HEK293 (cell line): ENCODE data around the gene TBC1D16.

Experiments used
- CTCF ChIA-PET: fragments of 350-600 bp; formaldehyde crosslinking; extraction: SDS; loops from one replicate; lab custom pipeline; 2021; ENCODE audit warnings: antibody characterized with exemption; lab: Yijun Ruan, JAX
- POLR2A ChIA-PET: fragments of 300-600 bp; formaldehyde crosslinking; extraction: SDS; loops from one replicate; lab custom pipeline; 2020; ENCODE audit warnings: antibody characterized with exemption, inconsistent platforms; lab: Yijun Ruan, JAX
- H3K27ac ChIP-seq: fragments of 200-500 bp; sonication (Bioruptor generic); 2 replicates; pipeline ENCODE4 v1.5.1; 2014; ENCODE audit warnings: low read depth, low read length, control low read depth, inconsistent platforms; ENCODE audit errors: extremely low read depth
- H3K36me3 ChIP-seq, 2 experiments: fragments of 200-500 bp in 1 of 2; sonication (Bioruptor generic) in 1 of 2; 1 replicate in 1 of 2; 2 replicates in 1 of 2; pipeline ENCODE4 v1.5.1; 2014 to 2017; ENCODE audit warnings: inconsistent platforms in 2 of 2, low read length in 2 of 2; ENCODE audit not compliant: control insufficient read depth in 2 of 2, insufficient read depth in 1 of 2
- H3K4me1 ChIP-seq: fragments of 200-500 bp; sonication (Bioruptor generic); 2 replicates; pipeline ENCODE4 v1.5.1; 2014; ENCODE audit warnings: mild to moderate bottlenecking, low read length, inconsistent platforms; ENCODE audit not compliant: control insufficient read depth, insufficient read depth
- H3K4me3 ChIP-seq: 2 replicates; pipeline ENCODE4 v1.5.1; 2011; ENCODE audit warnings: low read depth, mild to moderate bottlenecking, control low read depth, low read length, moderate library complexity
- H3K9me3 ChIP-seq: fragments of 200-500 bp; sonication (Bioruptor generic); 2 replicates; pipeline ENCODE4 v1.5.1; 2014; ENCODE audit warnings: low read depth, low read length, inconsistent platforms; ENCODE audit not compliant: control insufficient read depth, insufficient read depth
- CTCF ChIP-seq: fragments of 450-650 bp; formaldehyde crosslinking; IDR thresholded peaks from 2 replicates; pipeline ENCODE4 v1.5.1; 2016; ENCODE audit warnings: missing biosample characterization, missing genetic modification characterization
- GLIS1 ChIP-seq: fragments of 450-650 bp; formaldehyde crosslinking; IDR thresholded peaks from 2 replicates; pipeline ENCODE4 v1.5.1; 2016; ENCODE audit warnings: missing biosample characterization, missing genetic modification characterization
- GLIS2 ChIP-seq: fragments of 450-650 bp; formaldehyde crosslinking; IDR thresholded peaks from 2 replicates; pipeline ENCODE4 v1.5.1; 2016; ENCODE audit warnings: missing biosample characterization, missing genetic modification characterization
- HOXC10 ChIP-seq: sonication (generic); formaldehyde crosslinking; IDR thresholded peaks from 2 replicates; pipeline ENCODE4 v1.8.1; 2023; ENCODE audit warnings: mild to moderate bottlenecking, missing genetic modification reagents
- KLF16 ChIP-seq: fragments of 450-650 bp; formaldehyde crosslinking; IDR thresholded peaks from 2 replicates; pipeline ENCODE4 v1.5.1; 2017; ENCODE audit warnings: missing biosample characterization, missing genetic modification characterization
- ZBTB6 ChIP-seq: fragments of 450-650 bp; formaldehyde crosslinking; IDR thresholded peaks from 2 replicates; pipeline ENCODE4 v1.5.1; 2017; ENCODE audit warnings: missing biosample characterization, missing genetic modification characterization
- ZEB2 ChIP-seq: fragments of 450-650 bp; formaldehyde crosslinking; IDR thresholded peaks from 2 replicates; pipeline ENCODE4 v1.5.1; 2016; ENCODE audit warnings: missing biosample characterization, missing genetic modification characterization
- ZFP3 ChIP-seq: fragments of 450-650 bp; formaldehyde crosslinking; IDR thresholded peaks from 2 replicates; pipeline ENCODE4 v1.5.1; 2016; ENCODE audit warnings: low read depth, missing biosample characterization, missing genetic modification characterization
- ZFP69B ChIP-seq: fragments of 450-650 bp; formaldehyde crosslinking; IDR thresholded peaks from 2 replicates; pipeline ENCODE4 v1.5.1; 2016; ENCODE audit warnings: missing biosample characterization, missing genetic modification characterization
- ZNF175 ChIP-seq: fragments of 450-650 bp; formaldehyde crosslinking; IDR thresholded peaks from 2 replicates; pipeline ENCODE4 v1.5.1; 2016; ENCODE audit warnings: missing biosample characterization, missing genetic modification characterization
- ZNF311 ChIP-seq: fragments of 450-650 bp; formaldehyde crosslinking; IDR thresholded peaks from 2 replicates; pipeline ENCODE4 v1.5.1; 2017; ENCODE audit warnings: missing biosample characterization, missing genetic modification characterization, borderline replicate concordance
- ZNF391 ChIP-seq: fragments of 450-650 bp; formaldehyde crosslinking; IDR thresholded peaks from 2 replicates; pipeline ENCODE4 v1.5.1; 2016; ENCODE audit warnings: low read depth, missing biosample characterization, missing genetic modification characterization, borderline replicate concordance
- ZNF501 ChIP-seq: fragments of 450-650 bp; formaldehyde crosslinking; IDR thresholded peaks from 2 replicates; pipeline ENCODE4 v1.5.1; 2016; ENCODE audit warnings: missing biosample characterization, missing genetic modification characterization
- ZNF621 ChIP-seq: fragments of 450-650 bp; formaldehyde crosslinking; IDR thresholded peaks from 2 replicates; pipeline ENCODE4 v1.5.1; 2017; ENCODE audit warnings: missing biosample characterization, missing genetic modification characterization
- ZNF624 ChIP-seq: fragments of 450-650 bp; formaldehyde crosslinking; IDR thresholded peaks from 2 replicates; pipeline ENCODE4 v1.5.1; 2017; ENCODE audit warnings: missing biosample characterization, missing genetic modification characterization
- ZNF626 ChIP-seq: fragments of 450-650 bp; sonication (Bioruptor Pico); formaldehyde crosslinking; IDR thresholded peaks from 2 replicates; pipeline ENCODE4 v1.5.1; 2018; ENCODE audit warnings: missing biosample characterization, missing genetic modification characterization, inconsistent platforms
- ZNF707 ChIP-seq: fragments of 450-650 bp; formaldehyde crosslinking; IDR thresholded peaks from 2 replicates; pipeline ENCODE4 v1.5.1; 2016; ENCODE audit warnings: missing biosample characterization, missing genetic modification characterization
- ZNF791 ChIP-seq: fragments of 450-650 bp; formaldehyde crosslinking; IDR thresholded peaks from 2 replicates; pipeline ENCODE4 v1.5.1; 2016; ENCODE audit warnings: missing biosample characterization, missing genetic modification characterization
- ZNF843 ChIP-seq: fragments of 450-650 bp; formaldehyde crosslinking; IDR thresholded peaks from 2 replicates; pipeline ENCODE4 v1.5.1; 2016; ENCODE audit warnings: missing biosample characterization, missing genetic modification characterization

The TBC1D16 gene

GRCh38 chr17:79926605-79927135 is 109.0 kb downstream of the TBC1D16 start:
- TF ChIP-seq GLIS2 (tag by site-specific recombination) (peak; percentile 25; the same call in 1 of the 2 replicates), ZFP3 (tag by site-specific recombination) (no peak)
- TF ChIP-seq, all 188 proteins: peak for 1
- Histone ChIP-seq H3K4me1 (peaks cover 2% of the 10 kb centered on the region; the same call in 1 of the 2 replicates), H3K4me3 (no peak overlapping the region), H3K9me3 (no peaks in the 10 kb centered on the region), H3K36me3 (no peaks in the 10 kb centered on the region), H3K27ac (no peak overlapping the region)
- ChIA-PET POLR2A (interaction anchor here (0.7 kb wide), 1 partner anchor 88 kb away, joined by 3 read pairs; the partner anchor contains the start of gene CBX4), CTCF (interaction anchor here (0.6 to 1.3 kb wide), 5 partner anchors 9 to 180 kb away, joined by 3 to 6 read pairs (median 4); no protein-coding TSS in a partner anchor)

- H3K9me3 ChIP-seq, result no peaks in the 10 kb centered on the region
- peaks cover 2% of the 10 kb centered on the region; the same call in 1 of the 2 replicates for H3K4me1 ChIP-seq
- ChIA-PET POLR2A (interaction anchor here (0.7 kb wide), 1 partner anchor 87 kb away, joined by 3 read pairs; the partner anchor contains the start of gene CBX4), CTCF (interaction anchor here (0.5 to 1.3 kb wide), 5 partner anchors 17 to 180 kb away, joined by 3 to 6 read pairs (median 3); partner anchors contain the start of gene GAA)
- H3K36me3 ChIP-seq, result no peaks in the 10 kb centered on the region
- H3K27ac ChIP-seq, result no peak overlapping the region
- TF ChIP-seq ZNF621 (tag by site-specific recombination), result no peak
- no peak for TF ChIP-seq ZEB2 (tag by site-specific recombination)
- no peak for TF ChIP-seq ZNF791 (tag by site-specific recombination)
- TF ChIP-seq ZNF391 (tag by site-specific recombination), result no peak
- TF ChIP-seq ZNF311 (tag by site-specific recombination), result no peak
- no peak for TF ChIP-seq KLF16 (tag by site-specific recombination)
- TF ChIP-seq ZNF626 (tag by site-specific recombination), result no peak
- no peak for TF ChIP-seq CTCF (tag by site-specific recombination)
- TF ChIP-seq ZNF624 (tag by site-specific recombination), result no peak
- TF ChIP-seq ZNF707, result no peak
- TF ChIP-seq ZNF175, result no peak
- TF ChIP-seq GLIS1 (tag by site-specific recombination), result no peak
- no peak for TF ChIP-seq ZNF843 (tag by site-specific recombination)
- no peak for TF ChIP-seq ZFP69B
- TF ChIP-seq ZNF501 (tag by site-specific recombination), result no peak
- no peak for TF ChIP-seq HOXC10 (CRISPR knock-in tag)
- no peak for TF ChIP-seq ZBTB6 (tag by site-specific recombination)
- TF ChIP-seq, all 188 proteins: peak for 0
- H3K4me3 ChIP-seq, result no peak overlapping the region
These were observed 109.5 kb downstream of the TBC1D16 start for GRCh38 chr17:79926142-79926604.
